ENCODE data around the gene PDE4B.

The PDE4B gene

GRCh38 chr1:66374148-66374547 lies 581.5 kb downstream of the PDE4B start:
- DNase-seq: no peak

GRCh38 chr1:66374561-66375111 lies 581.9 kb downstream of the PDE4B start:
- no peak for DNase-seq

- no peak for DNase-seq
Observed at GRCh38 chr1:66375125-66375524, 582.4 kb downstream of the PDE4B start.

GRCh38 chr1:66380452-66381212 lies 587.9 kb downstream of the PDE4B start:
- DNase-seq: no peak

GRCh38 chr1:66381621-66382275 lies 589.1 kb downstream of the PDE4B start:
- DNase-seq: no peak

- no peak for DNase-seq
Observed at GRCh38 chr1:66383168-66383567, 590.5 kb downstream of the PDE4B start.

GRCh38 chr1:66383611-66384010 lies 590.9 kb downstream of the PDE4B start:
- no peak for DNase-seq

- no peak for DNase-seq
Observed at GRCh38 chr1:66384258-66384921, 591.7 kb downstream of the PDE4B start.

- DNase-seq: no peak
Observed at GRCh38 chr1:66386712-66387111, 594.0 kb downstream of the PDE4B start.

- no peak for DNase-seq
Observed at GRCh38 chr1:66388913-66389312, 596.2 kb downstream of the PDE4B start.

- DNase-seq: no peak
Observed at GRCh38 chr1:66393586-66394287, 601.0 kb downstream of the PDE4B start.

- no peak for DNase-seq
Observed at GRCh38 chr1:66394603-66395002, 601.9 kb downstream of the PDE4B start.

- no peak for DNase-seq
Observed at GRCh38 chr1:66395202-66396061, 602.7 kb downstream of the PDE4B start.

GRCh38 chr1:66396212-66396890 lies 603.7 kb downstream of the PDE4B start:
- DNase-seq: no peak

GRCh38 chr1:66397192-66397591 lies 604.5 kb downstream of the PDE4B start:
- no peak for DNase-seq

GRCh38 chr1:66399888-66400529 lies 607.3 kb downstream of the PDE4B start:
- DNase-seq: no peak

- DNase-seq: no peak
Observed at GRCh38 chr1:66400660-66401059, 608.0 kb downstream of the PDE4B start.

- no peak for DNase-seq
Observed at GRCh38 chr1:66401244-66401643, 608.5 kb downstream of the PDE4B start.

- no peak for DNase-seq
Observed at GRCh38 chr1:66402194-66402593, 609.5 kb downstream of the PDE4B start.

GRCh38 chr1:66403007-66403731 lies 610.5 kb downstream of the PDE4B start:
- DNase-seq: no peak
